Raji (cell line): Measurements from ENCODE around the gene RALGPS1.

Experiments
- POLR2A ChIP-seq: IDR thresholded peaks from 2 replicates; pipeline ENCODE4 v1.6.1; 2011; ENCODE audit warnings: low read depth, low read length, control low read depth; ENCODE audit not compliant: insufficient read depth

The RALGPS1 gene

GRCh38 chr9:126914458-126915280 is at the start of gene RALGPS1:
Gene RALGPS1 (plus strand): TSS chr9:126914782. CDS start chr9:126962290, 47,508 bp downstream.
- peak; percentile 51 for TF ChIP-seq POLR2A

- TF ChIP-seq POLR2A: no peak
These were observed 45.2 kb upstream of the RALGPS1 start for GRCh38 chr9:126869368-126869767.

DNA sequence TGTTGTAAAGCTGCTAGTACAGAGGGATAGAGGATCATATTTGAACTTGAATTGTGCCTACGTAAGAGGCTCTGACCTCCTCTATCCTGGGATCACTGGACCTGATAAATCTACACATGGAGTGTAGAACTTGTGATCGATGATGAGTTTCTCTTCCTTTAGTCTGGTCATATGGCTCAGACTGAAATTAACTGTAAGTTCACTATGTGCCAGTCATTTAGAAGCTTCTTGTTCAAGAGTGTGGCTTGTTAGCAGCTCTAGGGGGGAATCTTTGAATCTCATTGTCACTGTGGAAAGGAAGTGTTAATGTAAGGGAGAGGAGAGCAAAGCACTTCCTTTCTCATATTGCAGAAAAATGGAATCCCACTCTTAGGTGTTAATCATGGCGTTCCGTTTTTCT is 42.1 kb upstream of the RALGPS1 start:
- no peak for TF ChIP-seq POLR2A

DNA sequence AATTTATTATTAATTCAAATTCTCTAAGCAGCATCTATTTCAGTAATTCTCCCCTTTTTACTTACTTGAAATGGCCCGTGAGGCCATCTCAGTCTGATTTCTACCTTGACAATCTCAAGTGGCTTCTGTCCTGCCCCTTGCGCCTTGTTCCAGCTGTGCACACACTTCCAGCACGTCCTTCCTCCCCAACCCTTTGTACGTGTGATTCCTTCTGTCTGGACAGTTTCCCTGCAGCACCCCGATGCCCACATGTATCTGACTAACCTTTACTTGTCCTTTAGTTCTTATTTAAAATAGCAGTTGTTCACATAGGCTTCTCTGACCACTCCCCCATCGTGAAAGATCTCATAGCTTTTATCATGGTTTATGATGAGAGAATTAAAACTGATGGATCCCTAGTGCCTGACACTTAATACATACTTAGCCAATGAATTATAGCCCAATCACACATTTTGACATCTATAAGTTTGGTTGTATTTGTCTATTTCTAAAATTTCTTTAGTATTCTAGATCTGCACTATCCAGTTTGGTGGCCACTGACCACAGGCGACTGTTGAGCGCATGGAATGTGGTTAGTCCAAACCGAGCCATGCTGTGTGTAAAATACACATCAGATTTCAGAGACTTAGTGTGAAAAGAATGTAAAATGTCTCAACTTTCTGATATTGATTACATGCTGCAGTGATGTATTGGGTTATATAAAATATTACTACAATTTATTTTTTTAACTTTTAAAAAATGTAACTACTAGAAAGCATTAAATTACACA is 39.9 kb upstream of the RALGPS1 start:
- TF ChIP-seq POLR2A: no peak

DNA sequence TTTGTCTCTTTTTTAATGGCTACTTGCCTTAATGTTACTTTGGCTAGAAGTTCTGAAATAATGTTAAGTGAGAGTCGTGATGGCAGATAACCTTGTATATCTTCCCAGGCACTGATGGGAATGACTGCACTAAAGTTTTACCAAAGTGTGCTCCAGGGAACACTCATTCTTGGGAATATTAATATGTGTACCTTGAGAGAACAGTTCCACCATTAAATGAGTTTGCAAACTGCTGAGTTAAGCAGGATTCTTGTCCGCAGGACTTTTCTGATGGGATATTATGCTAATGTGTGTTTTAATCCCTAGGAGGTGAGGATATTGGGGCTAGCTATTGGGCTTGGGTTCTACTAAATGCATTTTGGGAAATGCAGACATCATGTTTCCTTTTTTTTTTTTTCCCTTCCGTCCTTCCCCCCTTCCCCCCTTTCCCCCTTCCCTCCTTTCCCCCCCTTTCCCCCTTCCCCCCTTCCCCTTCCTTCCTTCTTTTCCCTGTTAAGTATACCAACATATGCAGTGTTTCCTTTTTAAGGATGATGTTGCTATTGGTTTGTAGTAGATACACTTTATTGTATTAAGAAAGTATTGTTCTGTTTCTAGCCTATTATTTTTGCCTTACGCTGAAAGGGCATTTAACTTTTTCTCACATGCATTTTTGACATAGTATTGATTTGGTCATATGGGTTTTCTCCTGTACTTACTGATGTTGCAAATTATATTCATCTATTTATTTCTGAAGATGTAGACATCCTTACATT is 38.6 kb upstream of the RALGPS1 start:
- no peak for TF ChIP-seq POLR2A

- TF ChIP-seq POLR2A: no peak
These were observed 38.1 kb upstream of the RALGPS1 start for GRCh38 chr9:126876531-126876930.

DNA sequence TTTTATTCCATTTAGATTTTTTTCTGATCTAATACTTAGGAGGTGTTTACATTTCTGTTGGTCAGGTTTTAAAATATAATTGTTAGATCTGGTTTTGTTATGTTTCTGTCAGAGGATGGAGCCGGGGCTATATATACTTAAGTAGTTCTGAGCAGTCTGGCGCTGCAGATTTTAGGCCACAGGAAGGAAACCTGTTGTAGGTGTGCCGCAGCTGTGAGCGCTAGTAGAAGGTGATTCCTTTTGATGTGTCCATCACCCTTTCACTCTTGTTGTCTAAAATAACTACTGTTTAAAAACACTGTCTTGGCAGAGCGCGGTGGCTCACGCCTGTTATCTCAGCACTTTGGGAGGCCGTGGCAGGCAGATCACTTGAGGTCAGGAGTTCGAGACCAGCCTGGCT is 37.2 kb upstream of the RALGPS1 start:
- TF ChIP-seq POLR2A: no peak

DNA sequence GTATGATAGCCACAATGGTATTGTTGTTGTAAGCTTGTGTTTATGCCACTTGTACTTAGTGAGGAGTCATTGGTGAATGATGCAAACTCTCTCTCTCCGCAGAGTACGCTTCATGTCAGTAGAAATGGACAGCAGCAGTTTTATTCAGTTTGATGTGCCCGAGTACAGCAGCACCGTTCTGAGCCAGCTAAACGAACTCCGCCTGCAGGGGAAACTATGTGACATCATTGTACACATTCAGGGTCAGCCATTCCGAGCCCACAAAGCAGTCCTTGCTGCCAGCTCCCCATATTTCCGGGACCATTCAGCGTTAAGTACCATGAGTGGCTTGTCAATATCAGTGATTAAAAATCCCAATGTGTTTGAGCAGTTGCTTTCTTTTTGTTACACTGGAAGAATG is 35.3 kb upstream of the RALGPS1 start:
- TF ChIP-seq POLR2A: no peak

GRCh38 chr9:126880226-126880946 is 34.2 kb upstream of the RALGPS1 start:
- no peak for TF ChIP-seq POLR2A

DNA sequence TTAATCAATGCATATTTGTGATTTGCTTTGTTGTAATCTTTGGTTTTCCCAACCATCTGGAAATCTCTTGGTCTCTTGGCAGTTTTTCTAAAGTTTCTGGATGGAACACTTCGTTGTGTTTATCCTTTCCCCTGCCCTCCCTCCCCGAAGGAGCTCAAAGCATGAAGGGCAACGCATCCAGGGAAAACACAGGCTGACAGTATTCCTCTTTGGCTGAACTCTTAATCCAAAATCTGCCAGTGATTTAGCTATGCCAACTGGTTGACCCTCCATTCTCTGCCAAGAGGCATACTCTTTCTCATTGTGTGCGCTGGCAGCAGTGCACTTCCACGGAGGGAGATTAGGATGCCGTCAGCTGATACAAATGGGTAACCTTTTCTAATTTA is 33.6 kb upstream of the RALGPS1 start:
- no peak for TF ChIP-seq POLR2A

- TF ChIP-seq POLR2A: no peak
These were observed 31.8 kb upstream of the RALGPS1 start for GRCh38 chr9:126882746-126883145.

DNA sequence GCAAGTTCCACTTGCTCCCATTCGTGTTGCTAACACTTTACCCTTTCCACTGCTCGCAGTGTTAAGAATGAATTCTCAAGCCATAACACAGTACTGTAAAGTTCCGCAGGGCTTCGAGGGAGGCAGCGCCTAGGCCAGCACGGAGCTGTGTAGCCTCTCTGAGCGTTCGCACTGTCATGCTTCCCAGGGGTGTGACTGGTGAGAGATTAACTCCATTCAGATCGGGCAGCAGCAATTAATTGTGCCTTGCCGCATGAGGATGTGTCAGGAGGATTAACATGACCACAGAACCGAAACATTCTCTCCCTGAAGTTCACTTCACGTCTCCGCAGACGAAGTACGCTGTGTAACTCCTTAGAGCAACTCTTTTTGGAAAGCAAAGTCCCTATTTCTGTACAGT is 30.9 kb upstream of the RALGPS1 start:
- TF ChIP-seq POLR2A: no peak

GRCh38 chr9:126885131-126885641 is 29.4 kb upstream of the RALGPS1 start:
- no peak for TF ChIP-seq POLR2A

DNA sequence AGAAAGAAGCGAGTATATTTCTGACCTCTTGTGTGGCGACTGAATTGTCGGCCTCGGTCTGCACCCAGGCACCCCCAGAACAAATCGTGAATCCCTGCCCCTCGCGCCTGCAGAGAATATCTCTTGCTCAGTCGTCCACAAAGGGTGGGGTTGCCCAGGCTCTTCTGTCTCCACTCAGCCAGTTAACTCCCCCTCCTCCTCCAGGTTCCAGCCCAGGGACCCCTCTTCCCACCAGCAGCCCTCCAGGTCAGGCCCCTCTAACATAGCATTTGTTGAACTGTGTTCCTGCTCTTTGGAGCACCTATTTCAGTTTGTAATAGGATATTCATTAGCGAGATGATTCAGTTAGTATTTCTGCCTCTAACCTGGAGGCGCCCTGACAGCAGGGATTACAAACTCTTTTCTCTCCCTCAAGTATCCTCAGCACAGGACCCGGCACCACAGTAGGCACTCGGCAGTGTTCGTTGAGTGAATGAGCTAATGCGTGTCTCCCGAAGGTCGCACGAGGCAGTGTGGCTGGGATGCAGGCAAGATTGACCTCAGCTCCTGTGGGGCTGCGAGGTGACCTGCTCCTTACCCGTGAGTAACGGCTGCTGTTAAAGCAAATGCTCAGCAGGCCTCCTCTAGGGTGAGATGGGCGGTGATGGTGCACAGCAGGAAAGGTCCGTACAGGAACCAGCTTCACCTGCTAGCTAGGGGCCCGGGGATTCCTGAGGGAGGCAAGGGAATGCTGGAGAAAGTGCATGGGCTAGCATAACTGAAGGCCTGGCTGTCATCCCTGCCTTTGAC is 28.4 kb upstream of the RALGPS1 start:
- no peak for TF ChIP-seq POLR2A
